Measurements from ENCODE around the gene TBC1D16. TPM values are rescaled to one million over a fixed set of nuclear protein-coding genes. Genes with fewer than 3 reads are reported as not detected.

Gene TBC1D16
- total RNA-seq, 3 donors from 2014 or later (not counting 1 experiment from before 2014, with no cell fraction given): 0.49 to 1.00 (median 0.65) TPM

DNA sequence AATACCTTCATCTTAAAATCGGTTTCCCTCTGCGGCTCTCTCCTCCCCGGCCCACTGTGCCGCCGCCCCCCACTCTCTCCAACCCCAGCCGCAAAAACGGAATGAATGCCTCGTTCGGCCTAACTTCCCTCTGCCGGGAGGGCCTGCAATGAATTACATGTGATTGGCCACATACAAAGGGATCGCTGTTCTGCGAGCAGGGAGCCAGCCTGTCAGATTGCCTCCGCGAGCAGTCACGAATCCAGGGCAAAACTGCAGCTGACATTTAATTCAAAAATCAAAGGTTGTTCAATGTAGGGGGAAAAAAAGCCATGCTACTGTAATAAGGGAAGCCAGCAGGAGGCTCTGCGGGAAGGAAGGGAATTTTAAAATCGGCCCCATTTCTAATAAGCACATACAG lies 84.9 kb downstream of the TBC1D16 start:
- Histone ChIP-seq H3K9me3 (ENCODE audit: control insufficient read depth, insufficient read depth, low read length) (no peaks in the 10 kb centered on the region), H3K4me3 (ENCODE audit: low read length) (no peak overlapping the region), H3K27me3 (ENCODE audit: control insufficient read depth, insufficient read depth, low read length) (no peaks in the 10 kb centered on the region), H3K36me3 (ENCODE audit: control insufficient read depth, insufficient read depth, low read length) (no peaks in the 10 kb centered on the region), H3K27ac (ENCODE audit: low read length) (no peak overlapping the region), H3K4me1 (ENCODE audit: control insufficient read depth, insufficient read depth, low read length) (no peaks in the 10 kb centered on the region)
- intact Hi-C loops (cut with micrococcal nuclease): no loop called here
- H3K27ac Mint-ChIP-seq: no peak overlapping the region
- ATAC-seq (no peak), DNase-seq (no peak)
- TF ChIP-seq, protein P1, sequence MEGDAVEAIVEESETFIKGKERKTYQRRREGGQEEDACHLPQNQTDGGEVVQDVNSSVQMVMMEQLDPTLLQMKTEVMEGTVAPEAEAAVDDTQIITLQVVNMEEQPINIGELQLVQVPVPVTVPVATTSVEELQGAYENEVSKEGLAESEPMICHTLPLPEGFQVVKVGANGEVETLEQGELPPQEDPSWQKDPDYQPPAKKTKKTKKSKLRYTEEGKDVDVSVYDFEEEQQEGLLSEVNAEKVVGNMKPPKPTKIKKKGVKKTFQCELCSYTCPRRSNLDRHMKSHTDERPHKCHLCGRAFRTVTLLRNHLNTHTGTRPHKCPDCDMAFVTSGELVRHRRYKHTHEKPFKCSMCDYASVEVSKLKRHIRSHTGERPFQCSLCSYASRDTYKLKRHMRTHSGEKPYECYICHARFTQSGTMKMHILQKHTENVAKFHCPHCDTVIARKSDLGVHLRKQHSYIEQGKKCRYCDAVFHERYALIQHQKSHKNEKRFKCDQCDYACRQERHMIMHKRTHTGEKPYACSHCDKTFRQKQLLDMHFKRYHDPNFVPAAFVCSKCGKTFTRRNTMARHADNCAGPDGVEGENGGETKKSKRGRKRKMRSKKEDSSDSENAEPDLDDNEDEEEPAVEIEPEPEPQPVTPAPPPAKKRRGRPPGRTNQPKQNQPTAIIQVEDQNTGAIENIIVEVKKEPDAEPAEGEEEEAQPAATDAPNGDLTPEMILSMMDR (IDR thresholded peaks at IDR 0.05): no peak
- no peaks in the 10 kb centered on the region for H3K9me3 Mint-ChIP-seq
- H3K4me3 Mint-ChIP-seq: no peak overlapping the region
- 81% methylated on average over 16 of the region's 17 CpGs for WGBS (ENCODE audit: insufficient coverage)
- no peaks in the 10 kb centered on the region for H3K27me3 Mint-ChIP-seq (ENCODE audit: low read depth in 2 of 2)
- no peaks in the 10 kb centered on the region for H3K4me1 Mint-ChIP-seq
- H3K36me3 Mint-ChIP-seq: no peaks in the 10 kb centered on the region

DNA sequence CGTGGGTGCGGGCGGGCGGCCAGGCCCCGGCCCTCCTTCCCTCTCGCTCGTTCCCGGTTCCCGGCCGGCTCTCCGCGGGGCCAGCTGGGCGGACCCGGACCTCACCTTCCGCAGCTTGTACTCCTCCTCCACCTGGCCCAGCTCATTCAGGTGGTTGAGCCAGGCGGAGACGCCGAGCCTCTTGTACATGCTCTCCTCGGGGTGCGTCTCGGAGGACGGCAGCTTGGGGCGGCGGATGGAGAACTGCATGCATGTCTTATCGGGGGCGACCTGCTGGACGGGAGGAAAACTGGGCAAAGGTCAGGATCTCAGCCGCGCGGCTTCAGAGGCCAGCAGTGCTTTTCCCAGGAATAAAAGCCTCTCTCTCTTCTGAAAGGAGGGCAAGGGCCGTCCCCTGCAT lies 85.4 kb downstream of the TBC1D16 start:
- no peak overlapping the region for H3K27ac ChIP-seq (ENCODE audit: low read length)
- H3K4me1 Mint-ChIP-seq: no peaks in the 10 kb centered on the region
- no peaks in the 10 kb centered on the region for H3K36me3 ChIP-seq (ENCODE audit: control insufficient read depth, insufficient read depth, low read length)
- no peaks in the 10 kb centered on the region for H3K36me3 Mint-ChIP-seq
- no peaks in the 10 kb centered on the region for H3K27me3 Mint-ChIP-seq (ENCODE audit: low read depth in 2 of 2)
- H3K4me3 ChIP-seq (ENCODE audit: low read length): no peak overlapping the region
- intact Hi-C loops (cut with micrococcal nuclease): no loop called here
- TF ChIP-seq, protein P1 (IDR thresholded peaks at IDR 0.05): no peak
- DNase-seq (no peak), ATAC-seq (no peak)
- H3K27me3 ChIP-seq (ENCODE audit: control insufficient read depth, insufficient read depth, low read length): no peaks in the 10 kb centered on the region
- H3K27ac Mint-ChIP-seq: no peak overlapping the region
- H3K4me1 ChIP-seq (ENCODE audit: control insufficient read depth, insufficient read depth, low read length): no peaks in the 10 kb centered on the region
- H3K9me3 ChIP-seq (ENCODE audit: control insufficient read depth, insufficient read depth, low read length): no peaks in the 10 kb centered on the region
- WGBS (ENCODE audit: insufficient coverage): 95% methylated on average over 31 of the region's 31 CpGs
- H3K4me3 Mint-ChIP-seq: no peak overlapping the region
- H3K9me3 Mint-ChIP-seq: no peaks in the 10 kb centered on the region

DNA sequence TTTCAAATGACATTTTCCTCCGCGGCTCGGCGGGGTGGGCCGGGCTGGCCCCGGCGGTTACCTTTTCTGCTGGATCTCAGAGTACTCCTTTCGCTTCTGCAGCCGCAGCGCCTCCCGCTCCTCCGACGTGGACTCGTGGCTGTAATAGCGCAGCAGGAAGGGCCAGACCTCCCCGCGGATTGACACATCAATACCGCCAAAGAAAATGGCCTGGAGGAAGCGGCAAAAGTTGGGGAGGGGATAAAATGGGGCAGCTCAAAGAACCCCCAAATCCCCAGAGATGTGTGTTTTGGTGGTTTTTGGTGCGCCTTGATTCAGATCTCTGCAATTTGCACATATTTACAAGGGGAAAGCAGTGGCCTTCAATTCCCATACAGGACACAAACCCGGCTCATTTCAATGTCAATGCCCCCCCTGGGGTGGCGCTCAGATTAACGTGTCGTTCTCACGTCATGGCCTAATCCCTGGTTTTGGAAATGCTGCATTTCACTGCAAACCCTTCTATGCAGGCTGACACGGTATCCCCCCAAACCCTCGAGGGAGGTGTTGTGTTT lies 85.9 kb downstream of the TBC1D16 start:
- ATAC-seq (no peak), DNase-seq (no peak)
- H3K36me3 Mint-ChIP-seq: no peaks in the 10 kb centered on the region
- no peaks in the 10 kb centered on the region for H3K9me3 Mint-ChIP-seq
- TF ChIP-seq, protein P1 (IDR thresholded peaks at IDR 0.05): no peak
- H3K27me3 Mint-ChIP-seq (ENCODE audit: low read depth in 2 of 2): no peaks in the 10 kb centered on the region
- intact Hi-C loops (cut with micrococcal nuclease): no loop called here
- no peaks in the 10 kb centered on the region for H3K4me1 ChIP-seq (ENCODE audit: control insufficient read depth, insufficient read depth, low read length)
- H3K4me3 Mint-ChIP-seq: no peak overlapping the region
- H3K4me1 Mint-ChIP-seq: no peaks in the 10 kb centered on the region
- H3K36me3 ChIP-seq (ENCODE audit: control insufficient read depth, insufficient read depth, low read length): no peaks in the 10 kb centered on the region
- no peaks in the 10 kb centered on the region for H3K9me3 ChIP-seq (ENCODE audit: control insufficient read depth, insufficient read depth, low read length)
- WGBS (ENCODE audit: insufficient coverage): 95% methylated on average over 27 of the region's 27 CpGs
- no peaks in the 10 kb centered on the region for H3K27me3 ChIP-seq (ENCODE audit: control insufficient read depth, insufficient read depth, low read length)
- no peak overlapping the region for H3K27ac ChIP-seq (ENCODE audit: low read length)
- no peak overlapping the region for H3K27ac Mint-ChIP-seq
- H3K4me3 ChIP-seq (ENCODE audit: low read length): no peak overlapping the region
